GM21423 (cell line): Measurements from ENCODE around the gene SSPN.

Experiments
- ATAC-seq: cut with Tn5 transposase; IDR thresholded peaks from one replicate; pipeline ENCODE4 v1.9.1; 2021; ENCODE audit warnings: mild to moderate bottlenecking, moderate library complexity; ENCODE audit not compliant: unreplicated experiment

SSPN gene

GRCh38 chr12:26281320-26281719 is 85.9 kb downstream of the SSPN start:
- no peak for ATAC-seq

- ATAC-seq = no peak
Measured at GRCh38 chr12:26282339-26282940, 87.1 kb downstream of the SSPN start.

GRCh38 chr12:26283046-26283445 is 87.7 kb downstream of the SSPN start:
- no peak for ATAC-seq

DNA sequence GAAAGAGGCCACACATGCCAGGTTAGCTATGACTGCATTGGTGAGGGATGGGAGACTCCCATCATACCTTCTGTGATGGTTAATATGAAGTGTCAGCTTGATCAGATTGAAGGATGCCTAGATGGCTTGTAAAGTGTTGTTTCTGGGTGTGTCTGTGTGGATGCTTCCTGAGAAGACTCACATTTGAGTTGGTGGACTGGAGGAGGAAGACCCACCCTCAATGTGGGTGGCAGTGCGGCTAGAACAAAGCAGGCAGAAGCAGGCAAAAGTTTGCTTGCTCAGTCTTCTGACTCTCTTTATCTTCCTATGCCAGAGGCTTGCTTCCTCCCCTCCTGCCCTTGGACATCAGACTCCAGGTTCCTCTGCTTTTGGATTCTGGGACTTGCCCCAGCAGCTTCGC is 88.2 kb downstream of the SSPN start:
- no peak for ATAC-seq

- no peak for ATAC-seq
Measured at GRCh38 chr12:26285401-26285800, 90.0 kb downstream of the SSPN start.

DNA sequence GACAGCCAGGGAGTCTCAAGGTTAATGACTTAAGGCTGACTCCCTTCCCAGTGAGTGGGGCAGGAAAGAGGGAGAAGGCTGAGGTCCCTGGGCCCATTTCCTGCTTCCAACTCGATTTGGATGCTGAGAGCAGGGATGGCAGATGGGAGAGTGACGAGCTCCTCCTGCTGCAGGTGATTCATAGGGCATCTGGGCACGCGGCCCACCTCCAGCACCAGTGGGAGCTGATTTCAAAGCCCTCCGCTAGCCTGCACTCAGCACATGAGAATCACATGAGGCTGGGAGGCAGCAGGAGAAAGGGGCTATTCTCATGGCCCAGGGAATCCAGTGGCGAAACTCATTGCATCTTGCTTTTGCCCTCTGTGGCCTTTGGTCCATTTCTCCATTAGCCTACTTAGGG is 90.8 kb downstream of the SSPN start:
- no peak for ATAC-seq

DNA sequence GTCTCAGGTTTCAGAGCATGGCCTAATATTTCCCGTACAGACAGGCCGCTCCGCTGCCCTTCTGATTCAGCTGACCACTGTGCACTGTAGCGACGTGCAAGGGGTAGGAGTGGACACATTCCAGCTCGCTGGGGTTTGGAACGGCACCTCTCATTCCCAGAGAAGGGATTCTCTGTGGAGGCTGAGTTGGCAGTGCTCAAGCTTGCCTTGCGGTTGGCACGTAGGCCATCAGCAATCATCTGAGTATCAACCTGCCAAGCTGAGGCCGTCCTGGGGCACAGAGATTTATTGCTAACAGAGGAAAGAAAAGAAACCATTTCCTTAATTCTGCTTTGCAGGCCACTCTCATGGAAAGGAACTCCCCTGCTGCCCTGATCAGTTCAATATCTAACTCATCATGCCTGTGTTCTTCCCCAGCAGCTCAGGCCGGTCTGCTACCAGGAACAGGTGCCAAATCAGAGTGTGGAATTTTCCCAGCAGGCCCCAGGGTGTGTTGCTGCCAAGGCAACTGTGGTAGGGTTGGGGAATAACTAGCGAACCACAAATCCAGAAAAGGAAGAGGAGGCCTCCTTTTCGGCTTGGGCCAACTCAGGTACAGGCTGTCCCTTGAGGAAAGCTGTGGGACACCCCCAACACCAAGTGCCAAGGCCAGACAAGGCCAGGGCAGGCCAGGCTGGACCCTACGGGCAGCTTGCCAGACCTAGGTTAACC is 92.5 kb downstream of the SSPN start:
- ATAC-seq = no peak

- ATAC-seq = no peak
Measured at GRCh38 chr12:26290565-26290964, 95.2 kb downstream of the SSPN start.

DNA sequence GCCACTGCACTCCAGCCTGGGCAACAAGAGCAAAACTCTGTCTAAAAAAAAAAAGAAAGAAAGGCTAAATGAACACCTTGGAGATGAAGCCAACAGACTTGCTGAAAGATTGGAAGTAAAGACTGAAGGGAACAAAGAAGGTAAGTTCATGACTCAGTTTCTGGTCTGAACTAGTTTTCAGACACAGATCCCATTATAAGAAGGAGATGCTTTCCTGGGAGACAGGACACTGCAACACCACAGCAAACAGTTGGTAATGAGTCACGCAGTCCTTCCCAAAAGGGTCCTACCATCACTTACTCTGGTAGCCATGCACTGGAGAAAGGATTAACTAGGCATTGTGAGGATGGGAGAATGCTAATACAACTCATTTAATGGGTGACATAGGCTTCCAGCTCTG is 97.2 kb downstream of the SSPN start:
- ATAC-seq = no peak

DNA sequence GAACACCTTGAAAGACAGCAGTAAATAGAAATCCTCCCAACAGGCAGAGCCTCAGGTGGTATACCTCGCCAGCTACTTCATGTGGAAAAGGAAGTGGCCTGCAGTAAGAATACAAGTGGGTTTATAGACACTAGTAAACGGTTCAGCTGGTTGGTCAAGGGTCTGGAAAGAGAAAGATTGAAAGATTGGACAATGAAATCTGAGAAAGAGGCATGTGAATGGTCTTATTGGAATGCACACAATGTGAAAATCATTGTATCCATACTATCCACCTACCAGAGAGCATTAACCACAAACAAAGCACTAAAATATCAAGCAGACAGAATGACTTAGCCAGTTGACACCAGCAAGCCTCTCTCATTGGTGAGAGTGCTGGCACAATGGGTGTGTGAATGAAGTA is 98.2 kb downstream of the SSPN start:
- ATAC-seq = no peak

DNA sequence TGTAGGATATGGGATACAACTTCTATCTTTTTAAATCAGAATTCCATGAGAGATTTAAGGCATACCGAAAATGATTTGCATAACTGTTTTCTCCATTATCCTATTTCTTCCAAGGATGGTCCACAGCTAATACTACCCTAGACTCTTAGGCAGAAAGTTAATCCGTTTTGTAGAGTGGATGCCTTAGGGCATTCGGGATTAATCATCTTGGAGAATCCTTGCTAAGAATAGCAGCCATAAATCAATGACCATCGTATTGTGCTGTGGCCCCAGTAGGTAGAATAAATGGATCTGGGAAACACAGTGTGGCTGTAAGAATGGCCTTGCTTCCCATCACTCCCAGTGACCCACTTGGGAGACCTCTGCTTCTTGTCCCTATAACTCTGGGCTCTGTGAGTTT is 99.6 kb downstream of the SSPN start:
- ATAC-seq = no peak

DNA sequence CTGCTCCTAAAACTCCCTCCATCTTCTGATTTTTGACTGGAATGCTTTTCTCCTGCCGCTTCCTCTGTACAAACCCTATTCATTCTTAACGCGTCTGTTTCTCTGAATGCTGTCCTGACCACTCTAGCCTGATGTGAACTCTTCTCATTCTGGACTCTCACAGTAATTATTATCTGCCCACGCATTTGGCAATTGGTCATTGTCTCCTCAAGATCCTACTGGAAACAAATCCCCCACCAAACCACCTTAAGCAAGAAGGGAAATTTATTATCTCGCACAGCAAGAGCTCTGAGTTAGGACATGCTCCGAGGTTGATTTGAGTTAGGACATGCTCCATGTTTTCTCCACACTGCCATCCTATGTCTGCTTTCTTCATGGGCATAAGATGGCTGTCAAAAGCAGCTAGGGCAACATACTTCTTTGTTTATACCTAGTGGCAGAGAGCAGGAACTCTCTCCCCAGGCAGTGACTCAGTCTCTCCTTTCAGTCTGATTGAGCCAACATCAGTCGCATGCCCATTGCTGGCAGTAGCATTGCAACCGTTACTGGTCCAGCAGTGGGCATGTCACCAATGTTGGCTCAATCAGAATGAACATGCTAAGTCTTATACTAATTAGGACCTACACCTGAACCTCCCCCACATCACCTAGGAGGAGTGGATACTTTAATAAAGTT is 102.2 kb downstream of the SSPN start:
- no peak for ATAC-seq

GRCh38 chr12:26298785-26299621 is 103.6 kb downstream of the SSPN start:
- peak; percentile 98 for ATAC-seq

DNA sequence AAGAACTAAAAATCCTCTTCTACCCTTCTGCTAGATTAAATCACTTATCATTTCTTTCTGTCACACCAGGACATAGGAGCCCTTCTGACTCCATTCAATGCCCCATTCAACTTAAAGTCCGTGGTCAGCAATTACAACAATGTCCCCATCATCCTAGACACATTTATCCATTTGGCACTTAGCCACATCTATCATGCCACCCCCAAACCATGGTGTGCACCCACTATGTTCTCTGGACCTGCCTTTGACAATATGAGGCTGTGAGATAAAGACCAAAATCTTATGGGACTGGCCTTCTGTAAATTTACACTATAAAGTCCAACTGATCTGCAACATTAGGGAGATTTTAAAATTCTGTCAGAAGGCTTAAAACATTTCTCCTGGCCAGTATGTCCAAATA is 104.4 kb downstream of the SSPN start:
- ATAC-seq = no peak
